Hepatocyte (in vitro differentiated cells): ENCODE results near the gene ZMAT5. TPM values are rescaled to one million over a fixed set of nuclear protein-coding genes. Genes with fewer than 3 reads are reported as not detected.

Source experiments
- DNase-seq: peaks from one replicate; pipeline ENCODE4 v3.0.0-alpha.2; 2016; ENCODE audit warnings: low spot score
- H2AFZ ChIP-seq: fragments of 200-600 bp; sonication (generic); 2 replicates; pipeline ENCODE4 v1.6.0; 2016; ENCODE audit warnings: antibody characterized with exemption, mild to moderate bottlenecking
- H3K27ac ChIP-seq: fragments of 200-600 bp; sonication (generic); 2 replicates; pipeline ENCODE4 v1.5.1; 2016; ENCODE audit warnings: mild to moderate bottlenecking
- H3K27me3 ChIP-seq: fragments of 200-600 bp; sonication (generic); 2 replicates; pipeline ENCODE4 v1.6.1; 2016
- H3K36me3 ChIP-seq: fragments of 200-600 bp; sonication (generic); replicated peaks from 2 replicates; pipeline ENCODE4 v1.5.1; 2016; ENCODE audit warnings: low read depth; ENCODE audit not compliant: insufficient read depth
- H3K4me1 ChIP-seq: fragments of 200-600 bp; sonication (generic); 2 replicates; pipeline ENCODE4 v1.5.1; 2016; ENCODE audit warnings: mild to moderate bottlenecking, moderate library complexity; ENCODE audit not compliant: insufficient read depth
- H3K4me2 ChIP-seq: fragments of 200-600 bp; sonication (generic); 2 replicates; pipeline ENCODE4 v1.6.0; 2016
- H3K4me3 ChIP-seq: fragments of 200-600 bp; sonication (generic); 2 replicates; pipeline ENCODE4 v1.5.1; 2016; ENCODE audit warnings: mild to moderate bottlenecking
- H3K79me2 ChIP-seq: fragments of 200-600 bp; sonication (generic); 2 replicates; pipeline ENCODE4 v1.6.0; 2017; ENCODE audit warnings: mild to moderate bottlenecking
- H3K9me2 ChIP-seq: fragments of 200-600 bp; sonication (generic); replicated peaks from 2 replicates; pipeline ENCODE4 v1.6.0; 2017; ENCODE audit warnings: mild to moderate bottlenecking; ENCODE audit not compliant: insufficient read depth
- H3K9me3 ChIP-seq: fragments of 200-600 bp; sonication (generic); 2 replicates; pipeline ENCODE4 v1.5.1; 2016; ENCODE audit warnings: low read depth, mild to moderate bottlenecking
- H4K20me1 ChIP-seq: fragments of 200-600 bp; sonication (generic); 2 replicates; pipeline ENCODE4 v1.6.0; 2016; ENCODE audit warnings: mild to moderate bottlenecking; ENCODE audit not compliant: insufficient read depth, poor library complexity, severe bottlenecking
- EZH2 ChIP-seq: fragments of 200-600 bp; sonication (generic); IDR thresholded peaks from 2 replicates; pipeline ENCODE4 v1.6.1; 2016; ENCODE audit warnings: antibody characterized with exemption, mild to moderate bottlenecking, borderline replicate concordance
- EZH2phosphoT487 ChIP-seq: fragments of 200-600 bp; sonication (generic); IDR thresholded peaks from one replicate; pipeline ENCODE4 v1.6.1; 2018; ENCODE audit warnings: antibody characterized with exemption, mild to moderate bottlenecking, low read depth, moderate library complexity; ENCODE audit not compliant: unreplicated experiment, severe bottlenecking
- WGBS: methylation state at CpG from one replicate; pipeline ENCODE4 v1.1.6; 2016; ENCODE audit warnings: low lambda C conversion rate; ENCODE audit errors: missing lambda C conversion rate; 5-methylcytosine and 5-hydroxymethylcytosine counted together
- polyA plus RNA-seq: library from polyadenylated mRNA; unstranded; fragments of >200 nt; fragmentation: Nextera tagmentation; extraction: Ambion mirVana; gene quantifications from 2 replicates; pipeline ENCODE4 v1.2.1, GENCODE V29; 2016
- total RNA-seq: library from RNA; depleted of rRNA; stranded (reverse); fragments of >200 nt; gene quantifications from 2 replicates; pipeline ENCODE4 v1.2.3, GENCODE V29; 2014
- TF ChIP-seq, protein P1 (sequence below): fragments of 200-600 bp; sonication (generic); IDR thresholded peaks from 2 replicates; pipeline ENCODE4 v1.5.1; 2016; ENCODE audit warnings: antibody characterized with exemption, mild to moderate bottlenecking; ENCODE audit not compliant: poor library complexity

ZMAT5 gene
- total and polyA plus RNA-seq, 2 experiments from 2014 or later: 18.2 to 38.5 TPM

GRCh38 chr22:29750559-29751538, 16.0 kb downstream of the ZMAT5 start:
- no peak for TF ChIP-seq EZH2
- TF ChIP-seq, protein P1, sequence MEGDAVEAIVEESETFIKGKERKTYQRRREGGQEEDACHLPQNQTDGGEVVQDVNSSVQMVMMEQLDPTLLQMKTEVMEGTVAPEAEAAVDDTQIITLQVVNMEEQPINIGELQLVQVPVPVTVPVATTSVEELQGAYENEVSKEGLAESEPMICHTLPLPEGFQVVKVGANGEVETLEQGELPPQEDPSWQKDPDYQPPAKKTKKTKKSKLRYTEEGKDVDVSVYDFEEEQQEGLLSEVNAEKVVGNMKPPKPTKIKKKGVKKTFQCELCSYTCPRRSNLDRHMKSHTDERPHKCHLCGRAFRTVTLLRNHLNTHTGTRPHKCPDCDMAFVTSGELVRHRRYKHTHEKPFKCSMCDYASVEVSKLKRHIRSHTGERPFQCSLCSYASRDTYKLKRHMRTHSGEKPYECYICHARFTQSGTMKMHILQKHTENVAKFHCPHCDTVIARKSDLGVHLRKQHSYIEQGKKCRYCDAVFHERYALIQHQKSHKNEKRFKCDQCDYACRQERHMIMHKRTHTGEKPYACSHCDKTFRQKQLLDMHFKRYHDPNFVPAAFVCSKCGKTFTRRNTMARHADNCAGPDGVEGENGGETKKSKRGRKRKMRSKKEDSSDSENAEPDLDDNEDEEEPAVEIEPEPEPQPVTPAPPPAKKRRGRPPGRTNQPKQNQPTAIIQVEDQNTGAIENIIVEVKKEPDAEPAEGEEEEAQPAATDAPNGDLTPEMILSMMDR: no peak
- no peak for TF ChIP-seq EZH2phosphoT487
- DNase-seq: no peak
- H3K27me3 ChIP-seq: no peaks in the 10 kb centered on the region
- H3K4me1 ChIP-seq: no peaks in the 10 kb centered on the region
- H3K36me3 ChIP-seq: no peaks in the 10 kb centered on the region
- WGBS: 92% methylated on average over 11 of the region's 11 CpGs
- H3K9me2 ChIP-seq: no peaks in the 10 kb centered on the region
- H3K27ac ChIP-seq: no peak overlapping the region
- no peaks in the 10 kb centered on the region for H3K79me2 ChIP-seq
- no peak overlapping the region for H3K4me3 ChIP-seq
- H3K4me2 ChIP-seq: no peak overlapping the region
- no peak overlapping the region for H2AFZ ChIP-seq
- H4K20me1 ChIP-seq: no peaks in the 10 kb centered on the region
- no peaks in the 10 kb centered on the region for H3K9me3 ChIP-seq

- TF ChIP-seq, protein P1: no peak
- TF ChIP-seq EZH2phosphoT487 (no peak), EZH2 (no peak)
- no peak for DNase-seq
- Histone ChIP-seq H3K4me3 (no peak overlapping the region), H3K9me3 (no peaks in the 10 kb centered on the region), H3K9me2 (no peaks in the 10 kb centered on the region), H3K79me2 (no peaks in the 10 kb centered on the region), H3K27me3 (no peaks in the 10 kb centered on the region), H2AFZ (no peak overlapping the region), H3K36me3 (no peaks in the 10 kb centered on the region), H4K20me1 (no peaks in the 10 kb centered on the region), H3K4me2 (no peak overlapping the region), H3K4me1 (no peaks in the 10 kb centered on the region), H3K27ac (no peak overlapping the region)
- 95% methylated on average over 3 of the region's 3 CpGs for WGBS
Measured at GRCh38 chr22:29750029-29750428, 16.8 kb downstream of the ZMAT5 start.

DNA sequence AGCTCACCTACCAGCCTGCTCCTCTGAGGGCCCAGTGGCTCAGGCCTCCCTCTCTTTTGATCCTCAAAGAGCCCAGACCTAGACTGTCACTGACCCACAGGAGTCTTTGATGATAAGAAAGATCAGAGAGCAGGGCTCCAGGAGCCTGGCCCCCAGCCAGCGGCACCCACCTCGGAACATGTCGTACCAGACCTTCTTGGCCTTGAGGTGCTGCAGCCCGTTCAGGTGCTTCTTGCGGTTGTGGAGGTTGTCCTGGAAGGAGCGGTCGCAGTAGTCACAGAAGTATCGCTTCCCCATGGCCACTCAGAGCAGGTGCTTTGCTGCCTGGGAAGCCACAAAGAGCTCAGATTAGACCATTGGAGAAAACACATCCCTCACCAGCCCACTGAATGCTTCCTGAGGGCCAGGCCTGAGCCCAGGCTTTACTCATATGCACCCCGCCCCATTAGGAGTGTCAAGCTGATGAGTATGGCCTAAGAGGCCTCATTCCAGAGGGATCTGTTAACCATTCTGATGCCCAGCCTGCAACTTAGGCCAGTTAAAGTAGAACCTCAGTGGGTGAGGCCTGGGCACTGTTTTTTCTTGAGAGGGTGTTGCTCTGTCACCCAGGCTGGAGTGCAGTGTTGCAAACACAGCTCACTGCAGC, 18.4 kb downstream of the ZMAT5 start:
- Histone ChIP-seq H4K20me1 (no peaks in the 10 kb centered on the region), H3K4me2 (no peak overlapping the region), H3K9me3 (no peaks in the 10 kb centered on the region), H3K27ac (no peak overlapping the region), H3K27me3 (no peaks in the 10 kb centered on the region), H3K79me2 (no peaks in the 10 kb centered on the region), H2AFZ (no peak overlapping the region), H3K9me2 (no peaks in the 10 kb centered on the region), H3K4me3 (no peak overlapping the region), H3K4me1 (no peaks in the 10 kb centered on the region), H3K36me3 (no peaks in the 10 kb centered on the region)
- TF ChIP-seq EZH2 (no peak), EZH2phosphoT487 (no peak)
- TF ChIP-seq, protein P1: no peak
- 91% methylated on average over 9 of the region's 9 CpGs for WGBS
- no peak for DNase-seq
